ENCODE data around the gene FHOD3.

FHOD3 gene

GRCh38 chr18:36481201-36481657 is 183.7 kb downstream of the FHOD3 start:
- Histone ChIP-seq H3K36me3 (ENCODE audit: insufficient read depth, low read length) (no peaks in the 10 kb centered on the region), H2AFZ (ENCODE audit: low read length) (no peak overlapping the region), H3K4me1 (ENCODE audit: insufficient read depth, low read length, poor library complexity, severe bottlenecking) (no peaks in the 10 kb centered on the region), H3K9me2 (replicated peaks; ENCODE audit: low read depth, low read length) (no peaks in the 10 kb centered on the region), H3F3A (ENCODE audit: low read depth) (no peaks in the 10 kb centered on the region), H3K79me2 (ENCODE audit: insufficient read depth, low read length) (no peaks in the 10 kb centered on the region), H3K4me2 (ENCODE audit: low read depth, low read length, poor library complexity, severe bottlenecking) (no peak overlapping the region), H4K20me1 (ENCODE audit: insufficient read depth, low read length, poor library complexity, severe bottlenecking) (no peaks in the 10 kb centered on the region), H3K9me3 (ENCODE audit: insufficient read depth, low read depth, low read length) (no peaks in the 10 kb centered on the region), H3K27me3 (ENCODE audit: insufficient read depth, low read length, poor library complexity, severe bottlenecking) (no peaks in the 10 kb centered on the region), H3K9ac (ENCODE audit: low read depth, low read length, poor library complexity, severe bottlenecking) (no peak overlapping the region), H3K4me3 (ENCODE audit: low read length, poor library complexity, severe bottlenecking) (no peak overlapping the region)
- TF ChIP-seq CTCF (conservative IDR thresholded peaks at IDR 0.05; ENCODE audit: low read length) (no peak), EZH2phosphoT487 (IDR thresholded peaks at IDR 0.05; ENCODE audit: borderline replicate concordance) (no peak)

GRCh38 chr18:36481935-36482334 is 184.4 kb downstream of the FHOD3 start:
- Histone ChIP-seq H2AFZ (ENCODE audit: low read length) (no peak overlapping the region), H3F3A (ENCODE audit: low read depth) (no peaks in the 10 kb centered on the region), H3K9ac (ENCODE audit: low read depth, low read length, poor library complexity, severe bottlenecking) (no peak overlapping the region), H3K4me3 (ENCODE audit: low read length, poor library complexity, severe bottlenecking) (no peak overlapping the region), H3K4me1 (ENCODE audit: insufficient read depth, low read length, poor library complexity, severe bottlenecking) (no peaks in the 10 kb centered on the region), H3K36me3 (ENCODE audit: insufficient read depth, low read length) (no peaks in the 10 kb centered on the region), H3K9me3 (ENCODE audit: insufficient read depth, low read depth, low read length) (no peaks in the 10 kb centered on the region), H3K9me2 (replicated peaks; ENCODE audit: low read depth, low read length) (no peaks in the 10 kb centered on the region), H3K79me2 (ENCODE audit: insufficient read depth, low read length) (no peaks in the 10 kb centered on the region), H3K27me3 (ENCODE audit: insufficient read depth, low read length, poor library complexity, severe bottlenecking) (no peaks in the 10 kb centered on the region), H3K4me2 (ENCODE audit: low read depth, low read length, poor library complexity, severe bottlenecking) (no peak overlapping the region), H4K20me1 (ENCODE audit: insufficient read depth, low read length, poor library complexity, severe bottlenecking) (no peaks in the 10 kb centered on the region)
- no peak for TF ChIP-seq CTCF (conservative IDR thresholded peaks at IDR 0.05; ENCODE audit: low read length)
- no peak for TF ChIP-seq EZH2phosphoT487 (IDR thresholded peaks at IDR 0.05; ENCODE audit: borderline replicate concordance)

GRCh38 chr18:36484591-36484990 is 187.1 kb downstream of the FHOD3 start:
- no peaks in the 10 kb centered on the region for H3F3A ChIP-seq (ENCODE audit: low read depth)
- H3K9me2 ChIP-seq (replicated peaks; ENCODE audit: low read depth, low read length): no peaks in the 10 kb centered on the region

More at GRCh38 chr18:36484591-36484990, 187.1 kb downstream of the FHOD3 start:
- H3K4me3 ChIP-seq (ENCODE audit: low read length, poor library complexity, severe bottlenecking): no peak overlapping the region
- no peak overlapping the region for H3K9ac ChIP-seq (ENCODE audit: low read depth, low read length, poor library complexity, severe bottlenecking)
- H3K36me3 ChIP-seq (ENCODE audit: insufficient read depth, low read length): no peaks in the 10 kb centered on the region
- no peaks in the 10 kb centered on the region for H3K4me1 ChIP-seq (ENCODE audit: insufficient read depth, low read length, poor library complexity, severe bottlenecking)
- H2AFZ ChIP-seq (ENCODE audit: low read length): no peak overlapping the region
- H3K27me3 ChIP-seq (ENCODE audit: insufficient read depth, low read length, poor library complexity, severe bottlenecking): no peaks in the 10 kb centered on the region
- H3K79me2 ChIP-seq (ENCODE audit: insufficient read depth, low read length): no peaks in the 10 kb centered on the region
- H4K20me1 ChIP-seq (ENCODE audit: insufficient read depth, low read length, poor library complexity, severe bottlenecking): no peaks in the 10 kb centered on the region
- H3K9me3 ChIP-seq (ENCODE audit: insufficient read depth, low read depth, low read length): no peaks in the 10 kb centered on the region
- TF ChIP-seq CTCF (conservative IDR thresholded peaks at IDR 0.05; ENCODE audit: low read length) (no peak), EZH2phosphoT487 (IDR thresholded peaks at IDR 0.05; ENCODE audit: borderline replicate concordance) (no peak)
- H3K4me2 ChIP-seq (ENCODE audit: low read depth, low read length, poor library complexity, severe bottlenecking): no peak overlapping the region
